Testis (tissue), 2 donors: ENCODE results near the gene NPFFR2.

ENCODE experiments used
- CTCF ChIP-seq, 3 experiments: fragments of 450-650 bp in 2 of 3; fragments of 200-600 bp in 1 of 3; sonication (generic) in 1 of 3; IDR thresholded peaks; one replicate each; pipeline ENCODE4 v1.5.1; 2016 to 2019; ENCODE audit warnings: antibody characterized with exemption in 3 of 3, mild to moderate bottlenecking in 2 of 3, moderate library complexity in 1 of 3
- POLR2A ChIP-seq: fragments of 450-650 bp; IDR thresholded peaks from one replicate; pipeline ENCODE4 v1.6.1; 2017; ENCODE audit warnings: antibody characterized with exemption, mild to moderate bottlenecking, moderate library complexity

- TF ChIP-seq CTCF (IDR thresholded peaks at IDR 0.05) (no peak), POLR2A (no peak)
These were observed 88.1 kb downstream of the NPFFR2 start for GRCh38 chr4:72119946-72120345.
